NCI-H226 (cell line): ENCODE data around the gene OSCAR.

ENCODE experiments used
- DNase-seq: peaks from one replicate; pipeline ENCODE4 v3.0.0-alpha.2; 2015

Gene OSCAR

GRCh38 chr19:54081032-54081431, 19.6 kb downstream of the OSCAR start, which contains the start of gene TARM1:
Gene TARM1, minus strand, starts transcription at chr19:54081365. Its CDS starts 25 bp downstream, at chr19:54081340.
- DNase-seq: no peak

GRCh38 chr19:54077334-54077733, 23.3 kb downstream of the OSCAR start:
- no peak for DNase-seq

- DNase-seq: no peak
Observed at GRCh38 chr19:54074851-54075250, 25.8 kb downstream of the OSCAR start.

GRCh38 chr19:54073829-54074228, 26.8 kb downstream of the OSCAR start:
- no peak for DNase-seq

- DNase-seq: no peak
Observed at GRCh38 chr19:54069470-54069869, 31.1 kb downstream of the OSCAR start.

- DNase-seq: no peak
Observed at GRCh38 chr19:54063350-54064116, 37.1 kb downstream of the OSCAR start, which contains the start of gene VSTM1. Gene VSTM1, minus strand, starts transcription at chr19:54063897. Its CDS starts 120 bp downstream, at chr19:54063777.

- DNase-seq: no peak
Observed at GRCh38 chr19:54062643-54063042, 38.0 kb downstream of the OSCAR start.

- no peak for DNase-seq
Observed at GRCh38 chr19:54047616-54048015, 53.0 kb downstream of the OSCAR start.

GRCh38 chr19:54045771-54046170, 54.8 kb downstream of the OSCAR start:
- DNase-seq: no peak
